DND-41 (cell line): ENCODE measurements around the gene NOS2.

ENCODE experiments used
- ATAC-seq: fragments of 200-7000 bp; cut with Tn5 transposase; 3 replicates; pipeline ENCODE4 v1.9.1; 2021; ENCODE audit warnings: low read depth; ENCODE audit not compliant: insufficient read depth
- DNase-seq: peaks from one replicate; pipeline ENCODE4 v3.0.0-alpha.2; 2020
- H2AFZ ChIP-seq: 2 replicates; pipeline ENCODE4 v1.6.0; 2012; ENCODE audit warnings: low read depth, low read length
- H3K27ac ChIP-seq: 2 replicates; pipeline ENCODE4 v1.5.1; 2012; ENCODE audit warnings: low read length, inconsistent platforms
- H3K27me3 ChIP-seq: fragments of 200-600 bp; sonication (generic); 2 replicates; pipeline ENCODE4 v1.6.0; 2012; ENCODE audit warnings: low read length, mild to moderate bottlenecking, inconsistent platforms; ENCODE audit not compliant: insufficient read depth, poor library complexity
- H3K36me3 ChIP-seq: 2 replicates; pipeline ENCODE4 v1.5.1; 2012; ENCODE audit warnings: low read length, inconsistent platforms; ENCODE audit not compliant: insufficient read depth
- H3K4me1 ChIP-seq: 2 replicates; pipeline ENCODE4 v1.5.1; 2012; ENCODE audit warnings: mild to moderate bottlenecking, low read length; ENCODE audit not compliant: insufficient read depth
- H3K4me2 ChIP-seq: 2 replicates; pipeline ENCODE4 v1.6.0; 2012; ENCODE audit warnings: mild to moderate bottlenecking, moderate library complexity, low read length, inconsistent platforms; ENCODE audit not compliant: insufficient read depth
- H3K4me3 ChIP-seq, 2 experiments: fragments of 200-600 bp in 1 of 2; shearing (Covaris generic) in 1 of 2; 2 replicates each; pipeline ENCODE4 v1.5.1; 2012 to 2016; ENCODE audit warnings: inconsistent platforms in 2 of 2, low read length in 2 of 2, mild to moderate bottlenecking in 2 of 2, low read depth in 1 of 2, moderate library complexity in 1 of 2
- H3K79me2 ChIP-seq: 2 replicates; pipeline ENCODE4 v1.6.0; 2012; ENCODE audit warnings: low read length, inconsistent platforms; ENCODE audit not compliant: insufficient read depth
- H3K9ac ChIP-seq: 2 replicates; pipeline ENCODE4 v1.6.0; 2012; ENCODE audit warnings: low read depth, mild to moderate bottlenecking, inconsistent platforms, low read length, moderate library complexity
- H3K9me3 ChIP-seq: 2 replicates; pipeline ENCODE4 v1.5.1; 2012; ENCODE audit warnings: low read length, moderate library complexity, mild to moderate bottlenecking, inconsistent platforms; ENCODE audit not compliant: insufficient read depth, severe bottlenecking
- H4K20me1 ChIP-seq: 2 replicates; pipeline ENCODE4 v1.6.0; 2012; ENCODE audit warnings: low read length; ENCODE audit not compliant: insufficient read depth
- EZH2 ChIP-seq: IDR thresholded peaks from 3 replicates; pipeline ENCODE4 v1.6.1; 2012; ENCODE audit warnings: borderline replicate concordance, low read depth, mild to moderate bottlenecking, moderate library complexity, low read length, inconsistent platforms; ENCODE audit not compliant: severe bottlenecking
- TF ChIP-seq, protein P1 (sequence below): IDR thresholded peaks from 2 replicates; pipeline ENCODE4 v1.5.1; 2012; ENCODE audit warnings: borderline replicate concordance, low read length, moderate library complexity, mild to moderate bottlenecking; ENCODE audit not compliant: poor library complexity, severe bottlenecking; ENCODE audit errors: extremely low read depth

The NOS2 gene

GRCh38 chr17:27819145-27819544 is 18.8 kb upstream of the NOS2 start:
- H3K79me2 ChIP-seq = no peaks in the 10 kb centered on the region
- H2AFZ ChIP-seq = no peak overlapping the region
- TF ChIP-seq, protein P1, sequence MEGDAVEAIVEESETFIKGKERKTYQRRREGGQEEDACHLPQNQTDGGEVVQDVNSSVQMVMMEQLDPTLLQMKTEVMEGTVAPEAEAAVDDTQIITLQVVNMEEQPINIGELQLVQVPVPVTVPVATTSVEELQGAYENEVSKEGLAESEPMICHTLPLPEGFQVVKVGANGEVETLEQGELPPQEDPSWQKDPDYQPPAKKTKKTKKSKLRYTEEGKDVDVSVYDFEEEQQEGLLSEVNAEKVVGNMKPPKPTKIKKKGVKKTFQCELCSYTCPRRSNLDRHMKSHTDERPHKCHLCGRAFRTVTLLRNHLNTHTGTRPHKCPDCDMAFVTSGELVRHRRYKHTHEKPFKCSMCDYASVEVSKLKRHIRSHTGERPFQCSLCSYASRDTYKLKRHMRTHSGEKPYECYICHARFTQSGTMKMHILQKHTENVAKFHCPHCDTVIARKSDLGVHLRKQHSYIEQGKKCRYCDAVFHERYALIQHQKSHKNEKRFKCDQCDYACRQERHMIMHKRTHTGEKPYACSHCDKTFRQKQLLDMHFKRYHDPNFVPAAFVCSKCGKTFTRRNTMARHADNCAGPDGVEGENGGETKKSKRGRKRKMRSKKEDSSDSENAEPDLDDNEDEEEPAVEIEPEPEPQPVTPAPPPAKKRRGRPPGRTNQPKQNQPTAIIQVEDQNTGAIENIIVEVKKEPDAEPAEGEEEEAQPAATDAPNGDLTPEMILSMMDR = no peak
- TF ChIP-seq EZH2 = no peak
- no peak overlapping the region for H3K4me2 ChIP-seq
- no peak overlapping the region for H3K4me3 ChIP-seq
- H4K20me1 ChIP-seq = no peaks in the 10 kb centered on the region
- no peaks in the 10 kb centered on the region for H3K4me1 ChIP-seq
- no peak overlapping the region for H3K27ac ChIP-seq
- H3K9ac ChIP-seq = no peak overlapping the region
- no peak for ATAC-seq
- no peak for DNase-seq
- no peaks in the 10 kb centered on the region for H3K27me3 ChIP-seq
- peaks cover 4% of the 10 kb centered on the region for H3K9me3 ChIP-seq
- no peaks in the 10 kb centered on the region for H3K36me3 ChIP-seq

GRCh38 chr17:27818401-27819105 is 18.2 kb upstream of the NOS2 start:
- no peak overlapping the region for H2AFZ ChIP-seq
- H4K20me1 ChIP-seq = no peaks in the 10 kb centered on the region
- no peaks in the 10 kb centered on the region for H3K79me2 ChIP-seq
- H3K27ac ChIP-seq = no peak overlapping the region
- no peaks in the 10 kb centered on the region for H3K27me3 ChIP-seq
- H3K36me3 ChIP-seq = no peaks in the 10 kb centered on the region
- H3K4me2 ChIP-seq = no peak overlapping the region
- no peak overlapping the region for H3K9ac ChIP-seq
- no peaks in the 10 kb centered on the region for H3K4me1 ChIP-seq
- peaks cover 4% of the 10 kb centered on the region for H3K9me3 ChIP-seq
- ATAC-seq (no peak), DNase-seq (no peak)
- H3K4me3 ChIP-seq = no peak overlapping the region
- no peak for TF ChIP-seq EZH2
- TF ChIP-seq, protein P1 = no peak

GRCh38 chr17:27817731-27818130 is 17.4 kb upstream of the NOS2 start:
- Histone ChIP-seq H3K9ac (no peak overlapping the region), H2AFZ (no peak overlapping the region), H3K4me1 (no peaks in the 10 kb centered on the region), H3K4me3 (no peak overlapping the region), H3K27ac (no peak overlapping the region), H3K4me2 (no peak overlapping the region), H3K36me3 (no peaks in the 10 kb centered on the region), H3K79me2 (no peaks in the 10 kb centered on the region), H4K20me1 (no peaks in the 10 kb centered on the region), H3K27me3 (no peaks in the 10 kb centered on the region), H3K9me3 (peaks cover 4% of the 10 kb centered on the region)
- TF ChIP-seq, protein P1 = no peak
- TF ChIP-seq EZH2 = no peak
- no peak for ATAC-seq
- DNase-seq = no peak
